ENCODE results near the gene STK24.

The STK24 gene

DNA sequence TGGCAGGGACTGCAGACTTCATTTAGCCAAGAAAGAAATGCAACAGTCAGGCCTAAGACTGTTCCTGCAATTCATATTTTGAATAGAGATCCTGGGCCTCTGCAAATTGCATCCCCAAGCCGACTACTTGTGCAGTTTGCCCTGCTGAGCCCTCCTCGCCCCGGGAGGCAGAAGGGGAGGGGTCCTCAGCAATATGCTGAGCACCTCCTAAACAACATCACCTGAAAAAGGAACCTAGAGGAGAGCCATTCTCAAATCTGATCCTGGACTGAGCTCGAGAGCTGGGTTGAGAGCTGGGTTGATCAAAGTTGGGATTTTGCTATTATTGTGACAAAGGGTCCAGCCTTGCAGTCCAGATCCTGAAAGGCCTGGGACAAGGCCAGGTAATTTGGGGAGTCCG, 129.8 kb downstream of the STK24 start:
- no peak for DNase-seq

DNA sequence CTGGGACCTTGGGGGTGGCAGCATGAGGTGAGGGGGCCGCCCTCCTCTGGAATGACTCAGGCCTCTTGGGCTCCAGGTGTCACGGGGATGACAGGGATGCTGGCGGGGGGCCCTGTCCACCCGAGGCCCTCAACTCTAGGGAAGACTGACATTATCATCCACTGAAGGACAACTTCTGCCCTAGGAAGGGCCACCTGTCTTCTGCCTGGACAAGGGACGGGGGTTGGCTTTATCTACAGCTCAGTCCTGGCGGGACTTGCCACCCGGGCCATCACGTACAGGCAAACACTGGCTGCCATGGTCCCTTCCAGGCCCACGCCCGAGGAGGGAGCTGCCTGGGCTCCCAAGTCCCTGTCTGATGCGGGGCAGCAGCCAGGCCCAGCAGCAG, 130.7 kb downstream of the STK24 start:
- no peak for DNase-seq

DNA sequence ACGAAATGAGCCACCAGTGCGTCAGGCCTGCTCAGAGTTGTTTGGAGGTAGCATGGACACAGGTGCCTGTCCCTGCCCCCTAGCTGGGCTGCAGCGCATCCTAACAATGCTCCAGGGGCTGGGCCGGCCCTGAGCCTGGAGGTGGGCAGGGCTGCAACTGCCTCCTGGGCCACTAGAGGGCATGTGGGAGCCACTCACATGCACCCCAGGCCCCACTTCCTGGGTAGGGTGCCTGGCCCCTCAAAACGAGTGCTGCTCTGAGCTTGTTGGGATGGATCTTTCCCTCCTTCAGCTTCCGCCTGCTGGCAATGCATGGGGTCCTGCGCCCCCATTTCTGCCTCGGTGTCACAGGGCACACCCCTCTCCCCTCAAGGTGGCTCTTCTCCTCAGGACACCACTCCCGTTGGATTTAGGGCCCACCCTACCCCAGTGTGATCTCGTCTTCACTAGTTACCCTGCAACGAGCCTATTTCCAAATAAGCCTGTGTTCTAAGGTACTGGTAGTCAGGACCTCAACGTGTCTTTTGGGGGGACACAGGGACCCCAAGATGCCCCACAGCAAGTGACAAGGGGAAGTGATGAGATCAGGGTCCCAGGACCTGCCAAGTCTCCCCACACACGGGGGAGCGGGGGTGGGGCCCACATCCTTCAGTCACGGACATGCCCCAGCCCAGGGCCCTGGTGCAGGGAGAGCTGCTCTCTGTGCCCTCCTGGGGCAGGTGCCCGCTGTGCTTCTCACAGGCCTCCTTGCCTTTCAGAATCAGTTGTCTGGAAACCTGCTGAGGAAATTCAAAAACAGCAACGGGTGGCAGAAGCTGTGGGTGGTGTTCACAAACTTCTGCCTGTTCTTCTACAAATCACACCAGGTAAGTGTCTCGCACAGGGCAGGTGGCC, 131.3 kb downstream of the STK24 start:
- DNase-seq, result peak; percentile 43 to 44

DNA sequence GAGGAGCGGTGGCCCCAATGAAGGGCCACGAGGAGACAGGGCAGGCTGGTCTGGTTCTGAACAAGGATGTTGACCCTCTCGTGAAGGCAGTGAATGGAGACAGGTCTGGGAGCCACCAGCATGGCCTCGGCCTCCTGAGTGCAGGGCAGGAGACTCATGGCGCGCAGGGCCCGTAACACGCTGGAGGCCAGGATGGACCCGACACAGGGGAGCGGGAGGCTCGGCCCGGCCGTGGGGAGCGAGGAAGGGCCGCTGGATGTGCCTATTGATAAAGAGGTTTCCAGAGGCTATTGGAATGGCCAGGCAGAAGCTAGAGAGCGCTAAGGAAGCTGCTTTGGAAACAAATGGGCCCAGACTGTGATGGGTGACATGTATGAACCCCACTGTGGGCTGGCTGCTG, 132.5 kb downstream of the STK24 start:
- no peak for DNase-seq

DNA sequence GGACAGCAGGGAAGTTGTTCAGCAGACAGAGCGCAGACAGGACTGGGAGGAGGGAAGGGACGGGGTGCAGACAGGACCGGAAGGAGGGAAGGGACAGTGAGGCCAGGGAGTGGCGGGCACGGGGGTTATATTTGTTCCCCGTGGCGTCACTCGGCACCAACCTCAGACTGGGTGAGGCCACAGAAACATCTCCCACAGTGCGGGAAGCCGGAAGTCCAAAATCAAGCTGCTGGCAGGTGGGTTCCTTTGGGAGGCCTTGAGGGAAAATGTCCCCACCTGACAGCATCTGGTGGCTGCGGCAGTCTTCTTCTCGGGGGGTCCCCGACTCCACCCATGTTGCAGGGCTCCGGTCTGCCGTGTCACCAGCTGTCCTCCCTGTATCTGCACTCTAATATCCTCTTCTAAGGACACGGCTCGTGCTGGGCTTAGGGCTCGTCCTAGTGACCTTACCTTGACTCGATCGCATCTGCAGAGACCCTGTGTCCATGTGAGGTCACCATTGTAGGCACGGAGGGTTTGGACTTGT, 133.0 kb downstream of the STK24 start:
- DNase-seq, result no peak

DNA sequence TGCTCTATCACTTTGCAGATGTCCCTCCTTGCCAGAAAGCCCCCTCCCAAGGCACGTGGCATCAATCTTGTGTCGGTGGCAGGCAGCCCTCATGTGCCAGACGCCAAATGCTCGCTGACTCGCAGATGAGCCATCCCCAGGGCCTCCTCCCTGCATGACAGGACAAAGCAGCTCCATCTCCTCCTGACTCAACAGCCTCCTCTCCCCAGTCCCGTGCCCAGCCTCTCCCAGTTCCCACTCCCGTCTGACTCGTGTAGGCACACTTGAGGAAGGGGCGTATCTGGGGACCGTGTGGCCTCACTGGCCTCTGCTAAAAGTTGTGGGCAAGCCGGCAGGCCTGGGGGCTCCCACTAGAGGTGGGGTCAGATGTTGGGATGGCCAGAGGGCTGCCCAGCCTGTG, 133.6 kb downstream of the STK24 start:
- no peak for DNase-seq

DNA sequence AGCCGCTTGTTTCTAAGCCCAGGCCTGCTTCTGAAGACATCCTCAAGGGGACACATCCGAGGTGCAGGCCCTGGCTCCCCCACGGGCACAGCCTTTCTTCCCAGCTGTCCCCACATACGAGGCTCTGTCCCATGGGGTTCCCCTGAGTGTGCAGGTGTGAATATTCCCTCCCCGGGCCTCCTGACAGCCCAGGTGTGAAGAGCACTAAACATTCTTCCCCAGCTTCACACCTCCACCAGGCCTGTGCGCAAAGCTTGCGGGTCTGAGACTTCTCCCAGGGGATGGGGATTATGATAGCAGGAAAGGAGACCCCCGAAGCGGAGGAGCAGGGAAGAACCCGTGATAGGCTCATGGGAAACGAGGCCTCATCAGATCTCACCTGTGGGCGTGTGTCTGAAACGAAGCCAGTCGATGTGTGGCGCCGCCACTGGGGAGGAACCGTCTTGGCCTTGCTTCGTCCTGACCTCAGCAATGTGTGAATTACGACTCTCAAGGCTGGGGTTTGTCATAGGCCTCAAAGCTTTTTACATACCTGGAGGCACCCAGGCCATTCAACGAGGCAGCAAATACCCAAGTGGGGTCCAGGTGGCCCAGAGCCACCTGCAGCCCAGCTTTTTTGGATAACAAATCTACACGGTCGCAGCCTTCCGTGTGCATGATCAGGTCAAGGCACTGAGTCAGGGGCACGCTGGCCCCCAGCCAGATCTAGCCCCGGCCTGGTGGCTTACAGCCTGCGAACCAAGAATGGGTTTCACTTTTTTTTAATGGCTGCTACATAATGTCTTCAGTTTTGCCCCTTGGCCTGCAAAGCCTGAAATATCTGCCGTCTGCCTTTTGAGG, 134.3 kb downstream of the STK24 start:
- no peak for DNase-seq

DNA sequence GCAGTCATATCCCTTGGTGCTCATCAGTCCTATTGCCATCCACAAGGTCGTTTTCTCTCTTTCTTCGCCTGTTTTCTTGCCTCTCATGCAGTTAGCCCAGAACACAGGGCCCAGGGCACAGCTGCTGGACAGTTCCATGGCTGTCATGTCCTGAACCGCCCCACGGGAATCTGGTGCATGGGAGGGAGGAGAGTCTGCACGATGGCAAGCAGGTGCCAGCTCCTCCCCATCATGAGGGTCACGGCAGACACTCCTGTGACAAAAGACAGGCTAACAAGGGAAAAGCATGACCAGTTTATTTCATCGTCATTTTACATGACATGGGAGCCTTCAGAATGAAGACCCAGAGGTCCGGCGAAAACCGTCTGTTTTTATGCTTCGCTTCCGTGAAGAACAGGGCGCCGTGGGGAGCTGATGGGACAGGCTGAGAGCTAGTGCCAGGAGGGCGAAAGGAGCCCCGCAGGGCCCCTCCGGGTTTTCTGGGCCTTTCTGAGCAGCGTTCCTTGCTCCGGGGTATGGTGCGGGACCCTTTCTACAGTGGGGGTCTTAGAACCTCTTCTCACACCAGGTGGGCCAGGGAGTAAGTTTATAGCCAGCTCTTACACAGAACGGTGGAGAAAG, 135.7 kb downstream of the STK24 start:
- no peak for DNase-seq

DNA sequence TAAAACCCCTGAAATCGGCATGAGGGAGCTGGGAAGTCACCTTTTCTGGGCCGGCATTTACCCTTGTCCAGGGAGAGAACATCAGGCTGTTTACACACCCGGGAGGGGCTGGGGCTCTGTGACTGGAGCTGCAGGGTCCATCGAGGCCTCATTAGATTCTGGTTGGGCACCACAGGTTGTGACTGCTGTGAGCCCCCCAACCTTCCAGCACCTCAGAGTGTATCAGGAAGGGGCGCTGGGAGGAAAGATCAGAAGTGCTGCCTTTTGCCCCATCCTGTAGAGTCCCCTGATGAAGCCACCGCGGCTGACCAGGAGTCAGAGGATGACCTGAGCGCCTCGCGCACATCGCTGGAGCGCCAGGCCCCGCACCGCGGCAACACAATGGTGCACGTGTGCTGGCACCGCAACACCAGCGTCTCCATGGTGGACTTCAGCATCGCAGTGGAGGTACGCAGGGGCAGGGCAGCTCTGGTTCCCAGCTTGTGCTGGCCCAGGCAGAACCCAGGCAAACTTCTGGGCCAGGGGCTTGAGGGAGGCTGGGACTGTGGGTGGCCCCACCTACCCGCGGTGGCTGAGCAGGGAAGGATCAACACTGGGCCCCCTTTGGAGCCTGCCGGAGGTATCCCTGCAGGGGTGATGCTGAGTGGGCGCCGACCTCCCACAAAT, 136.4 kb downstream of the STK24 start:
- no peak for DNase-seq

DNA sequence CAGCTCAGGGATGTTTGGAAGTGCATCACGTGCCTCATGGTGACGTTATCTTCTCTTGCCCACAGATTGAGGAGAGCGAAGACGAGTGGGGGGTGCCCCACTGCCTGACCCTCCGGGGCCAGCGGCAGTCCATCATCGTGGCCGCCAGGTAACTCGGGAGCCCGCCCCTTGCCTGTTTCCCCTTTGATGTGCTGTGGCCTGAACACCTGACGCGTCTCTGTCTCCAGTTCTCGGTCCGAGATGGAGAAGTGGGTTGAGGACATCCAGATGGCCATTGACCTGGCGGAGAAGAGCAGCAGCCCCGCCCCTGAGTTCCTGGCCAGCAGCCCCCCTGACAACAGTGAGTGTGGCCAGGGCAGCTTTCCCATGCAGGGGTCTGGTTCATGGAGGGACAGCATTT, 137.0 kb downstream of the STK24 start:
- DNase-seq, result no peak

DNA sequence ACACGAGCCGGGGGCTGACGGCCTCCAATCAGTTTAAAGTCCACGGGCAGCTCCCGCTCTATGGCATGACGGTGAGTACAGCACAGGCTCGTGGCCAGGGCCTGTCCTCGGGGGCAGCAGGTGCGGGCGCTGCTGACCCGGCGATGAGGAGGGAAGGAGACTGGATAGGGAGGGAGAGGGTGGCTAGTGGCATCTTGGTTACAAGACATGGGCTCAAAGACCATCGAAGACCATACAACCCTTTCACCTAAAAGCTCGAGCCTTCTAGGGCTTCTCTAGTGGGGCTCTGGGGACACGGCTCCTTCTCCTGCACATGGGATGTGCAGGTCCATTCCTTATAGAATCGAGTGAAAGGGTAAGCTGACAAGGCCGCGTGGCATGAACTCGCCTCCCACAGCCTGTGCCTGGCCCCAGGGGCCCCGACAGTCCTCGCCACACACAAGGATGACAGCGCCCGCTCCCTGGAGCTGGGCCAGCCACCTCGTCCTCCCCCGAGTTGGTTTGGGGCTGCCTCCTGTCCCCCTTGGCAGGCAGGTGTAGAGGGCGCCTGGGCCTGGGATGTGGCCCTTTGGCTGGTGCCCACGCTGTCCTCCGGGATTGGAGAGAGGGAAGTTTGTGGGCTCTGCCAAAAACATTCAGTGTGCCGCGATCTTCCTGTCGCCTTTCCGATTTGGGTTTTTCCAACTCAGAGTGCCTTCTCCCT, 137.6 kb downstream of the STK24 start:
- DNase-seq, result no peak

DNA sequence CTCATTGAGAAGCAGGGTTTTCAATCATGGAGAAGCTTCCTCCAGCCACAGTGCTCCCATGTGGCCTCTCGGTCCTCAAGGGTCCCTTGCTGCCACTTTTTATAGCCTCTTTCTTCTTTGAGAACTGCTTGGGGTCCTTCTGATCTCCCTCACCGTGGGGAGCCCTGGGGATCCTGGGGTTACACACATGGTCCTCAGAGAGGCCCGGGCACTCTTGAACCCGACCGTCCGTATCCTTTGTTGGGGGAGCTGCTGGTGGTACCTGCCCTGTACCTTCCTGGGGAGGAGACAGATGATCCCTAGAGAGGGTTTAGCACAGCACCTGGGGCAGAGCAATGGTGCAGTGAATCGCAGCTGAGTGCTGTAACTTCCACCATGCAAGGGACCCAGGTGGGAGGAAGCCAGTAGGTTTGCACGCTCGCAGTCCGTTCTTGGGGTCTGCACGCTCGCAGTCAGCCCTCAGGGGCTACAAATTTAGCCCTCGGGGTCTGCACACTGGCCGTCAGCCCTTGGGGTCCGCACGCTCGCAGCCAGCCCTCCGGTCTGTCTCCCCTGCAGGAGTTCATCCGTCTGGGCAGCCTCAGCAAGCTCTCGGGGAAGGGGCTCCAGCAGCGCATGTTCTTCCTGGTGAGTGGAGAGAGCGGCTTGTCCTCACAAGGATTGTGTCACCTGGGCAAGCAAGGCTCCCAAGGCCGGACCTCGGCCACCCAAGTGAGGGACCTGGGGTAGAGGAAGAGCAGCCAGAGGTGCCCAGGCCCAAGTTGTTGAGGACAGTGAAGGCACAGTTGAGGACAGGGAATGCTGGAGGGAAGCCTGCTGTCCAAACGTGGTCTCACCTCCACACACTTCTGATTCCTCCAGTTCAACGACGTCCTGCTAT, 138.4 kb downstream of the STK24 start:
- no peak for DNase-seq

DNA sequence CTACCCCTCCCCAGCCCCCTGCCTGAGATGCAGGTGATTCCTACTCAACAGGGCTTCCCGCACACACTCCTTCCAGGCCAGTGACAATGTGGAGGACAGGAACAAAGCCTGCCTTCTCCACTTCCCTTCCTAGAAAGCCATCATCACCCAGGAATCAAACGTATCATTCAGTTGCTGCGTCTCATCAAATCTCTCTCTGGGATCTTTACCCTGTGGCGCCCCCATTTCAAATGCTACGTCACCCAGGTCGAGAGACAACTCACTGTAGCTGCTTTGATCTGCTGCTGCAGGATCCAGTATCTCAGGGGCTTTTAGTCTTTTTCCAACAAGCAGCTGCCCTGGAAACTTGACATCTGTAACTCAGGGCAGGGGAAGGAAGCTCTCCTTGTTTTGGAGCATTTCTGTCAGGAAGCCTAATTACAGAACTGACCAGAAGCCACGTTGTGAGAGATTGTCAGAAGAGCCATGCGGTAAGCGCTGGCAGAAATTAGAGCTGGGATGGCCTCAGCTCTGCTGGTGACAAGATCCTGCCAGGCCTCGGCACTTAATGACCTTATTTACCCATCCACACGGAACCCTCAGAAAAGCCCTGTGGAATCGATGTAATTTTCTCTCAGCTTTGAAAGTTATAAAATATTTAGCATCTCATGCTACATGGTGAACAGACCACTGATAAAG, 140.5 kb downstream of the STK24 start:
- no peak for DNase-seq

DNA sequence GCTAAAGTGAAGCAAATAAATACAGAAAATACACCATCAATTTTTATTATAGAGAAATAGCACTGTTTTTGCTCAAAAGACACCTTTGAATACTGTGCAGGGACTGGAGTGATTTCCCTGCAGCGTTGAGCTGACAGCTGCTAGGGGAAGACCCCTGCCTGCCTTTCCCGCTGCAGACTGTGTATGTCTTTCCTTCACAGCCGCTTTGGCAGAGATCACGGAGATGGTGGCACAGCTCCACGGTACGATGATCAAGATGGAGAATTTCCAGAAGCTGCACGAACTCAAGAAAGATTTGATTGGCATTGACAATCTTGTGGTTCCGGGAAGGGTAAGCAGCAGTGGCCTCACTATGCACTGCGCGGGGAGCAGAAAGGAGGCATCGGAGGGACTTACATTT, 141.5 kb downstream of the STK24 start:
- DNase-seq, result no peak

DNA sequence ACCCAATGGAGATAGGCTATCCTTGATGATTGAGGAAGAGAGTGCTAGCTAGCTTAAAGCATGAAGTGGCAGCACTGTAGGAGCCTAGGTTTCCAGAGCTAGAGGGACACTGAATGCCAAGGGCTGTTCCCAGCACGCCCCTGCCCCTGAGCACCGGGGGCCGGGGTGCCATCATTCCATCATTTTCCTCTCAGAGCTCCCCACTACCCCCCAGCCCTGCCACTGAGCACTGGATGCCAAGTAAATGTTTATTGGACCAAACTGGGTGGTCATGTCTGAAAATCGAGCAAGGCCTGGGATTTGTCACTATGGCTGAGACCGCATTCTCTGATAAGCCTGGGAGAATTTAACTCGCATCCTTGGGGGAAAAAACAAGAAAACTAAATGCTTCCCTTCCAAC, 142.8 kb downstream of the STK24 start:
- DNase-seq, result no peak

DNA sequence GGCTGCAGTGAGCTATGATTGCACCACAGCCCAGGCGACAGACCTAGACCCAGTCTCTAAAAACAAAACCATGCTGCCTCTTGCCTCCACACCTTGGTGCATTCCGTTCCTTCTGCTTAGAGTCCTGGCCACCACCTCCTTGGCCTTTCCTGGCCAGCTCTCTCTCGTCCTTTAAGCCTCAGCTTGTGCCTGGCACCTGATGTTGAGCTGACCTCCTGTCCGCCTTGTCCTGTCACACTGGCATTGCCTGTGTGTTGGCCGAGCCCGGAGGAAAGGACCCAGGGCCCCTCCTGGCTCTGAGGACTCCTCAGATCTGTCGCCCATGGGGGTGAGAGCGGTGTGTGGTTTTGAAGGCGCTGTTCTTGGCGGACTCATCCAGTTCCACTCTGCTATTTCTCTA, 143.3 kb downstream of the STK24 start:
- DNase-seq, result no peak

DNA sequence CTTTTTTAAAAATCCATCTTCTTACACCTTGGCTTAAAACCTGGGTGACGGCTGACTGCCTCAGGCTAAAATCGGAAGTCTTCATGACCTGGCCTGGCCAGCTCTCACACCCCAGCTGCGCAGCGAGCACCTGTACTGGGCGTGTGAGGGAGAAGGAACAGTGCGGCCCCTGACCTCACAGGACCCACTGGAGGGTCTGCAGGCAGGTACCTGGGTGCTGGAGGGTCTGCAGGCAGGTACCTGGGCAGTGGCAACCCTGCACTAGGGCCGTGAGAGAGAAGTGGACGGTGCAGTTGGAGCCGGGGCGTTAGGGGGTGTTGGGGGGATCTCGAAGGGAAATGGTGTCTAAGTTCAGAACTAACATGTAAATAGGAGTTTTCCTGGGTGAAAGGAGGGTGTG, 144.3 kb downstream of the STK24 start:
- no peak for DNase-seq

DNA sequence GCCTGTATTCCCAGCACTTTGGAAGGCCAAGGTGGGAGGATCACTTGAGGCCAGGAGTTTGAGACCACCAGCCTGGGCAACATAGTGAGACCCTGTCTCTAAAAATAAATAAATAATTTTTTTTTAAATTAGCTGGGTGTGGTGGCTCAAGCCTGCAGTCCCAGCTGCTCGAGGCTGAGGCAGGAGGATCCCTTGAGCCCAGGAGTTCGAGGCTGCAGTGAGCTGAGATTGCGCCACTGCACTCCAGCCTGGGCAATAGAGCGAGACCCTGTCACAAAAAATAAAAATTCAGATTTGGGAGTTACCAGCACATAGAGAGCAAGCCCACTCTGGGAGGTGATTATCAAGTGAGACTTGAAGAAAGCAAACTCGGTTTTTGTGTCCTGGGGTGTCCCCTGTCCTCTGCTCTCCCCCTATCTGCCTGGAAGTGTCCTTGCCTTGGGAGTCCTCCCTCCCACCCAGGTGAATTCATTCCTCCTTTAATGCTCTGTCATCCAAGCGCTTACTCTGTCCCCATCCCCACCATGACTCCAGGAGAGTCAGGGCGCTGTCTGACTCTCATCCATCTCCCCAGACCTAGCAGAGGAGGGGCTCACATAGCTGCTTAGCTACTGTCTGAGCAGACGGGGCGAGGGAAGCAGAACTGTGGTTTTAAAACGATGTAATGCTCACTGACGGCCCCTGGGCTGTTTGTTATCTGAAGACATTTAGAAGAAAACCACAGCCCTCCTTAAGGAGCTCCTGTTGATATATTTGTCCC, 146.8 kb downstream of the STK24 start:
- DNase-seq, result no peak

DNA sequence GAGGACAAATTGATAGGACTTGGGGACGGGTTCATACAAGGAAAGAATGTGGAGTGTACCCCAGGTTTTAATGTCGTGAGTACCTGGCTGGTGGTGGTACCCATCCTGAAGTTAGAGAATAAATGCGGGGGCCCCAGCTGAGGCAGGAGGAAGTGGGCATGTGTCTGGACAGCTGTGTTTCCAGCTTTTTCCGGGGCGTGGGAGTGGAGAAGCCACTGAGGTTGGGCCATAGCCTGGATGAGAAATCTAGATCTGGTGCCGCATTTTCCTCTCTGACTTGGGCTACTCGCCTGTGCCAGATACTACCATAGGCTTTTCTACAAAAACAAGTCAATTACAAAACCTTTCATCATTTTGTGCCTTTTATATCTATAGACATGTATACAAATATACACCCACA, 147.4 kb downstream of the STK24 start:
- DNase-seq, result no peak

DNA sequence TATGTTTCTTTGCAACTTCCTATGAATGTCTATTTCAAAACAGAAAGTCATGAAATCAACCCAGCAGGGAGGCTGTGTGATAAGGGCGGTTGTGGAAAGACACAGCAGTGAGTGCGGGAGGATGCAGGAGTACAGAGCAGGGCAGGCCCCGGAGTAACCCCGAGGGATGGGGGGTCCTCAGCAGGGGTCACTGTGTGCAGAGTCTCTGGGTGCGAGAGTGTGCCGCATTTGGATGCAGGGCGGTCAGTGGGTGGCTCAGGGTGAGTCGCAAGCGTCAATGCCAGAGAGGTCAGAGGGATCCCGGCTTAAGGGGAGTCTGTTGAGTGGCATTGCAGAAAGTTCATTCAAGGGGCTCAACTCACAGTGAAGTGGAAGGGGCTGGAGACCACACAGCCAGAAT, 147.8 kb downstream of the STK24 start:
- no peak for DNase-seq

All from AML-193 (cell line).